K562 (cell line): Measurements from ENCODE around the gene ZC3H18. TPM values are rescaled to one million over a fixed set of nuclear protein-coding genes. Genes with fewer than 3 reads are reported as not detected.

ENCODE experiments used
- BACH1 ChIP-seq: fragments of 200-800 bp; sonication (Bioruptor generic); IDR thresholded peaks from 2 replicates; pipeline ENCODE4 v1.6.1; 2016; ENCODE audit warnings: missing genetic modification characterization, missing compliant biosample characterization
- CREM ChIP-seq: IDR thresholded peaks from 2 replicates; pipeline ENCODE4 v1.6.1; 2014; ENCODE audit warnings: antibody characterized with exemption, low read depth
- FUS ChIP-seq: fragments of 200-400 bp; formaldehyde crosslinking; optimal IDR thresholded peaks from 2 replicates; pipeline ENCODE3; 2017; ENCODE audit warnings: low read depth, low read length
- KLF13 ChIP-seq: fragments of 450-650 bp; IDR thresholded peaks from 2 replicates; pipeline ENCODE4 v1.6.1; 2016; ENCODE audit warnings: missing genetic modification characterization, low read depth, mild to moderate bottlenecking, missing compliant biosample characterization, moderate library complexity, borderline replicate concordance
- NR2F6 ChIP-seq: fragments of 450-650 bp; formaldehyde crosslinking; IDR thresholded peaks from 2 replicates; pipeline ENCODE4 v1.4.0; 2020; ENCODE audit warnings: mild to moderate bottlenecking
- SIN3A ChIP-seq, 2 experiments: fragments of 150-350 bp in 1 of 2; IDR thresholded peaks; 2 replicates each; pipeline ENCODE4 v1.6.1; 2011 to 2016; ENCODE audit warnings: borderline replicate concordance in 2 of 2, low read depth in 2 of 2, low read length in 2 of 2, mild to moderate bottlenecking in 2 of 2, moderate library complexity in 2 of 2; ENCODE audit not compliant: control insufficient read depth in 1 of 2
- SIN3B ChIP-seq: fragments of 450-650 bp; IDR thresholded peaks from 2 replicates; pipeline ENCODE4 v1.6.1; 2017; ENCODE audit warnings: low read depth, mild to moderate bottlenecking, moderate library complexity
- SNIP1 ChIP-seq: fragments of 450-650 bp; IDR thresholded peaks from 2 replicates; pipeline ENCODE4 v1.7.1; 2017; ENCODE audit warnings: low read depth, mild to moderate bottlenecking
- SPI1 ChIP-seq: IDR thresholded peaks from 2 replicates; pipeline ENCODE4 v1.6.1; 2011; ENCODE audit warnings: low read depth, low read length, control low read depth, borderline replicate concordance
- ZNF507 ChIP-seq: conservative IDR thresholded peaks from 2 replicates; pipeline ENCODE4 v1.6.1; 2017; ENCODE audit warnings: missing genetic modification characterization, missing compliant biosample characterization
- ZNF583 ChIP-seq: fragments of 250-450 bp; sonication (Bioruptor Pico); IDR thresholded peaks from 2 replicates; pipeline ENCODE4 v1.4.0; 2020
- polyA plus RNA-seq, 8 experiments: library from polyadenylated mRNA; depleted of rRNA in 4 of 8; stranded (reverse) in 5 of 8; unstranded in 3 of 8; fragments of >200 nt; fragmentation: Nextera tagmentation in 2 of 8; fragmentation: Illumina TruSeq in 1 of 8; extraction: Ambion mirVana in 2 of 8; extraction: Trizol in 1 of 8; gene quantifications; 2 replicates each; pipeline versions ENCODE4 v1.2.1 to v1.2.3, GENCODE V29; 2011 to 2014; ENCODE audit warnings: inconsistent platforms in 1 of 8, missing spikeins in 1 of 8
- total RNA-seq, 7 experiments: library from RNA; depleted of rRNA in 6 of 7; stranded (reverse); fragments of >200 nt in 6 of 7; fragmentation: Illumina TruSeq in 2 of 7; extraction: Trizol in 2 of 7; gene quantifications; 2 replicates each; pipeline versions ENCODE4 v1.2.1 to v1.2.3, GENCODE V29; 2011 to 2021; ENCODE audit warnings: low replicate concordance in 1 of 7
- TF ChIP-seq, protein P1 (sequence below): sonication (generic); formaldehyde crosslinking; IDR thresholded peaks from 2 replicates; pipeline ENCODE4 v1.8.1; 2023; ENCODE audit warnings: missing genetic modification reagents, mild to moderate bottlenecking, borderline replicate concordance
- TF ChIP-seq, protein P2 (sequence below), 2 experiments: fragments of 200-800 bp in 1 of 2; sonication (Bioruptor generic) in 1 of 2; sonication (generic) in 1 of 2; formaldehyde crosslinking in 1 of 2; IDR thresholded peaks in 1 of 2; conservative IDR thresholded peaks in 1 of 2; 2 replicates each; pipeline versions ENCODE4 v1.5.0 to v1.6.1; 2016 to 2020; ENCODE audit warnings: missing compliant biosample characterization in 1 of 2, missing genetic modification characterization in 1 of 2, missing genetic modification reagents in 1 of 2
- TF ChIP-seq, protein P3 (sequence below): fragments of 250-450 bp; sonication (Bioruptor Pico); IDR thresholded peaks from 2 replicates; pipeline ENCODE4 v1.4.0; 2020; ENCODE audit warnings: mild to moderate bottlenecking, moderate library complexity
- TF ChIP-seq, protein P4 (sequence below): sonication (generic); formaldehyde crosslinking; IDR thresholded peaks from 2 replicates; pipeline ENCODE4 v1.8.1; 2023; ENCODE audit warnings: mild to moderate bottlenecking, missing genetic modification reagents

The ZC3H18 gene
- total and polyA plus RNA-seq, 9 of the 15 experiments (the other 6 are each of a cell fraction or from before 2014, with no cell fraction given): 1.7 to 88.7 (median 26.9) TPM

DNA sequence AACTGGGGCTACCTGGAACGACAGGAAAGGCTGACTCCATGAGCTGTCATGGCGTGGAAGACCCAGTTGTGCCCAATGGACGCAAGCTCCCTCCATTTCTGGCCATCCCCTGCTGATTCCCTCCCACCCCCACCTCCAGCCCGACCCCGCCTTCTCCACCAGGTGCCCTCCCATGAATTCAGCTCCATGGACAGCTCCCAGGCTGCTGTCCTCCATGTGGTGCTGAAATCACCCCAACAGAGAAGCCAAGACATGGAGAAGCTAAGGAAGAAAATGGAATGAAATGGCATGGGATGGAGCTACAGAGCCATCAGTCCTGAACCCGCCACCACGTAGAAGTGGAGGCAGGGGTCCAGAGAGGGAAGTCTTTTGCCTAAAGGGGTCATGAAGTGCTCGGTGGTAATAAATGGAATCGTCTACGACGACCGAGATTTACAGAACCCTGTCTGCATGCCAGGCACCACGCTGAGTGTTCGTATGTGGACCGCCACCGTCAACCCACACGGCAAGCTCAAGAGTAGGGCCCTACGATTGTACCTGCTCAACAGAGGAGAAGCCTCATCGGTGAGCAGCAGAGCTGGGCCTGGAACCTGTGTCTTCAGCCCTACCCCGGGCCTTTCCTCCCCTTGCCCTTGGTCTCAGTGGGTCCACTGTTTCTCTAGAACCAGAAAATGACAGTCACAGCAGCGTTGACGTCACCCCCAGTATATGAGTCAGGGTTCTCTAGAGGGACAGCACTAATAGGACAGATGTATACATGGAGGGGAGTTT, 9.3 kb upstream of the ZC3H18 start (continued):
- TF ChIP-seq, protein P1, sequence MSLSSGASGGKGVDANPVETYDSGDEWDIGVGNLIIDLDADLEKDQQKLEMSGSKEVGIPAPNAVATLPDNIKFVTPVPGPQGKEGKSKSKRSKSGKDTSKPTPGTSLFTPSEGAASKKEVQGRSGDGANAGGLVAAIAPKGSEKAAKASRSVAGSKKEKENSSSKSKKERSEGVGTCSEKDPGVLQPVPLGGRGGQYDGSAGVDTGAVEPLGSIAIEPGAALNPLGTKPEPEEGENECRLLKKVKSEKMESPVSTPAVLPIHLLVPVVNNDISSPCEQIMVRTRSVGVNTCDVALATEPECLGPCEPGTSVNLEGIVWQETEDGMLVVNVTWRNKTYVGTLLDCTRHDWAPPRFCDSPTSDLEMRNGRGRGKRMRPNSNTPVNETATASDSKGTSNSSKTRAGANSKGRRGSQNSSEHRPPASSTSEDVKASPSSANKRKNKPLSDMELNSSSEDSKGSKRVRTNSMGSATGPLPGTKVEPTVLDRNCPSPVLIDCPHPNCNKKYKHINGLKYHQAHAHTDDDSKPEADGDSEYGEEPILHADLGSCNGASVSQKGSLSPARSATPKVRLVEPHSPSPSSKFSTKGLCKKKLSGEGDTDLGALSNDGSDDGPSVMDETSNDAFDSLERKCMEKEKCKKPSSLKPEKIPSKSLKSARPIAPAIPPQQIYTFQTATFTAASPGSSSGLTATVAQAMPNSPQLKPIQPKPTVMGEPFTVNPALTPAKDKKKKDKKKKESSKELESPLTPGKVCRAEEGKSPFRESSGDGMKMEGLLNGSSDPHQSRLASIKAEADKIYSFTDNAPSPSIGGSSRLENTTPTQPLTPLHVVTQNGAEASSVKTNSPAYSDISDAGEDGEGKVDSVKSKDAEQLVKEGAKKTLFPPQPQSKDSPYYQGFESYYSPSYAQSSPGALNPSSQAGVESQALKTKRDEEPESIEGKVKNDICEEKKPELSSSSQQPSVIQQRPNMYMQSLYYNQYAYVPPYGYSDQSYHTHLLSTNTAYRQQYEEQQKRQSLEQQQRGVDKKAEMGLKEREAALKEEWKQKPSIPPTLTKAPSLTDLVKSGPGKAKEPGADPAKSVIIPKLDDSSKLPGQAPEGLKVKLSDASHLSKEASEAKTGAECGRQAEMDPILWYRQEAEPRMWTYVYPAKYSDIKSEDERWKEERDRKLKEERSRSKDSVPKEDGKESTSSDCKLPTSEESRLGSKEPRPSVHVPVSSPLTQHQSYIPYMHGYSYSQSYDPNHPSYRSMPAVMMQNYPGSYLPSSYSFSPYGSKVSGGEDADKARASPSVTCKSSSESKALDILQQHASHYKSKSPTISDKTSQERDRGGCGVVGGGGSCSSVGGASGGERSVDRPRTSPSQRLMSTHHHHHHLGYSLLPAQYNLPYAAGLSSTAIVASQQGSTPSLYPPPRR (CRISPR knock-in tag): peak; percentile 99
- TF ChIP-seq ZNF583 (CRISPR knock-in tag) (0 out of 2 replicates have a peak, but pooled peaks have one; percentile 43), FUS (no peak), CREM (peak; percentile 82), ZNF507 (tag) (no peak), SPI1 (no peak), BACH1 (tag) (peak; percentile 86), KLF13 (tag) (no peak), SIN3A (IDR thresholded peaks at IDR 0.05; ENCODE audit: borderline replicate concordance in 2 of 2, control insufficient read depth in 1 of 2, low read depth in 2 of 2, low read length in 2 of 2) (peak; percentile 93 to 100), SNIP1 (no peak), SIN3B (no peak), NR2F6 (no peak)
- TF ChIP-seq, protein P2, sequence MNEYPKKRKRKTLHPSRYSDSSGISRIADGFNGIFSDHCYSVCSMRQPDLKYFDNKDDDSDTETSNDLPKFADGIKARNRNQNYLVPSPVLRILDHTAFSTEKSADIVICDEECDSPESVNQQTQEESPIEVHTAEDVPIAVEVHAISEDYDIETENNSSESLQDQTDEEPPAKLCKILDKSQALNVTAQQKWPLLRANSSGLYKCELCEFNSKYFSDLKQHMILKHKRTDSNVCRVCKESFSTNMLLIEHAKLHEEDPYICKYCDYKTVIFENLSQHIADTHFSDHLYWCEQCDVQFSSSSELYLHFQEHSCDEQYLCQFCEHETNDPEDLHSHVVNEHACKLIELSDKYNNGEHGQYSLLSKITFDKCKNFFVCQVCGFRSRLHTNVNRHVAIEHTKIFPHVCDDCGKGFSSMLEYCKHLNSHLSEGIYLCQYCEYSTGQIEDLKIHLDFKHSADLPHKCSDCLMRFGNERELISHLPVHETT (CRISPR knock-in tag; conservative IDR thresholded peaks at IDR 0.05 in 1 of 2, IDR thresholded peaks at IDR 0.05 in 1 of 2): peak; percentile 92 to 99
- TF ChIP-seq, protein P3, sequence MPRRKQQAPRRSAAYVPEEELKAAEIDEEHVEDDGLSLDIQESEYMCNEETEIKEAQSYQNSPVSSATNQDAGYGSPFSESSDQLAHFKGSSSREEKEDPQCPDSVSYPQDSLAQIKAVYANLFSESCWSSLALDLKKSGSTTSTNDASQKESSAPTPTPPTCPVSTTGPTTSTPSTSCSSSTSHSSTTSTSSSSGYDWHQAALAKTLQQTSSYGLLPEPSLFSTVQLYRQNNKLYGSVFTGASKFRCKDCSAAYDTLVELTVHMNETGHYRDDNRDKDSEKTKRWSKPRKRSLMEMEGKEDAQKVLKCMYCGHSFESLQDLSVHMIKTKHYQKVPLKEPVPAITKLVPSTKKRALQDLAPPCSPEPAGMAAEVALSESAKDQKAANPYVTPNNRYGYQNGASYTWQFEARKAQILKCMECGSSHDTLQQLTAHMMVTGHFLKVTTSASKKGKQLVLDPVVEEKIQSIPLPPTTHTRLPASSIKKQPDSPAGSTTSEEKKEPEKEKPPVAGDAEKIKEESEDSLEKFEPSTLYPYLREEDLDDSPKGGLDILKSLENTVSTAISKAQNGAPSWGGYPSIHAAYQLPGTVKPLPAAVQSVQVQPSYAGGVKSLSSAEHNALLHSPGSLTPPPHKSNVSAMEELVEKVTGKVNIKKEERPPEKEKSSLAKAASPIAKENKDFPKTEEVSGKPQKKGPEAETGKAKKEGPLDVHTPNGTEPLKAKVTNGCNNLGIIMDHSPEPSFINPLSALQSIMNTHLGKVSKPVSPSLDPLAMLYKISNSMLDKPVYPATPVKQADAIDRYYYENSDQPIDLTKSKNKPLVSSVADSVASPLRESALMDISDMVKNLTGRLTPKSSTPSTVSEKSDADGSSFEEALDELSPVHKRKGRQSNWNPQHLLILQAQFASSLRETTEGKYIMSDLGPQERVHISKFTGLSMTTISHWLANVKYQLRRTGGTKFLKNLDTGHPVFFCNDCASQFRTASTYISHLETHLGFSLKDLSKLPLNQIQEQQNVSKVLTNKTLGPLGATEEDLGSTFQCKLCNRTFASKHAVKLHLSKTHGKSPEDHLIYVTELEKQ (CRISPR knock-in tag): no peak
- TF ChIP-seq, protein P4, sequence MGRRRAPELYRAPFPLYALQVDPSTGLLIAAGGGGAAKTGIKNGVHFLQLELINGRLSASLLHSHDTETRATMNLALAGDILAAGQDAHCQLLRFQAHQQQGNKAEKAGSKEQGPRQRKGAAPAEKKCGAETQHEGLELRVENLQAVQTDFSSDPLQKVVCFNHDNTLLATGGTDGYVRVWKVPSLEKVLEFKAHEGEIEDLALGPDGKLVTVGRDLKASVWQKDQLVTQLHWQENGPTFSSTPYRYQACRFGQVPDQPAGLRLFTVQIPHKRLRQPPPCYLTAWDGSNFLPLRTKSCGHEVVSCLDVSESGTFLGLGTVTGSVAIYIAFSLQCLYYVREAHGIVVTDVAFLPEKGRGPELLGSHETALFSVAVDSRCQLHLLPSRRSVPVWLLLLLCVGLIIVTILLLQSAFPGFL (CRISPR knock-in tag): no peak
